Activated B cell treated with CpG ODN at 0.5 μM for 24 hours (primary cell): Measurements from ENCODE around the gene XAB2. TPM values are rescaled to one million over a fixed set of nuclear protein-coding genes. Genes with fewer than 3 reads are reported as not detected.

Experiments
- ATAC-seq: fragments of 200-7000 bp; cut with Tn5 transposase; one replicate; pipeline ENCODE4 v1.10.0; 2021; ENCODE audit warnings: low read depth, mild to moderate bottlenecking, moderate library complexity
- CTCF ChIA-PET: fragments of 350-600 bp; sonication (Branson Sonifier 250); formaldehyde crosslinking; loops from one replicate; lab custom pipeline; 2021; ENCODE audit warnings: antibody characterized with exemption; lab: Charles Lee
- POLR2A ChIA-PET: fragments of 350-600 bp; sonication (Branson Sonifier 250); formaldehyde crosslinking; loops from one replicate; lab custom pipeline; 2021; ENCODE audit warnings: antibody characterized with exemption; lab: Charles Lee
- DNase-seq: peaks from one replicate; pipeline ENCODE4 v3.0.0; 2022
- H3K27ac Mint-ChIP-seq: one replicate; pipeline ENCODE4 v1.8.0; 2020; ENCODE audit warnings: mixed read lengths
- H3K27me3 Mint-ChIP-seq: one replicate; pipeline ENCODE4 v1.8.0; 2021; ENCODE audit warnings: mixed read lengths
- H3K36me3 Mint-ChIP-seq: one replicate; pipeline ENCODE4 v1.8.0; 2021; ENCODE audit warnings: low read depth, mixed read lengths
- H3K4me1 Mint-ChIP-seq: one replicate; pipeline ENCODE4 v1.8.0; 2021; ENCODE audit warnings: mixed read lengths
- H3K4me3 Mint-ChIP-seq: one replicate; pipeline ENCODE4 v1.8.0; 2020; ENCODE audit warnings: mild to moderate bottlenecking, mixed read lengths
- H3K9me3 Mint-ChIP-seq: one replicate; pipeline ENCODE4 v1.8.0; 2020; ENCODE audit warnings: mixed read lengths
- CTCF ChIP-seq: fragments of 200-600 bp; IDR thresholded peaks from one replicate; pipeline ENCODE4 v1.8.0; 2022; ENCODE audit warnings: antibody characterized with exemption, mild to moderate bottlenecking
- intact Hi-C: fragments of 100-400 bp; cut with micrococcal nuclease; formaldehyde crosslinking; loops from one replicate; pipeline ENCODE4 v1.15.1; 2024
- total RNA-seq: library from RNA; stranded (reverse); gene quantifications from 2 replicates; pipeline ENCODE4 v1.2.3, GENCODE V29; 2022

XAB2 gene
- total RNA-seq, 1 donor from 2014 or later = 51.8 TPM

- no peaks in the 10 kb centered on the region for H3K27me3 Mint-ChIP-seq
- no peak for ATAC-seq
- no peaks in the 10 kb centered on the region for H3K9me3 Mint-ChIP-seq
- H3K36me3 Mint-ChIP-seq = peaks cover 36% of the 10 kb centered on the region
- no peak overlapping the region for H3K4me3 Mint-ChIP-seq
- no peak overlapping the region for H3K27ac Mint-ChIP-seq
- CTCF ChIA-PET = no interaction called here
- H3K4me1 Mint-ChIP-seq = peaks cover 36% of the 10 kb centered on the region
- intact Hi-C loops = no loop called here
- TF ChIP-seq CTCF = no peak
- POLR2A ChIA-PET = no interaction called here
- no peak for DNase-seq
Measured at GRCh38 chr19:7639863-7640348, 10.6 kb upstream of the XAB2 start.

GRCh38 chr19:7638802-7639465 is 9.6 kb upstream of the XAB2 start:
- Mint-ChIP-seq H3K27me3 (no peaks in the 10 kb centered on the region), H3K4me3 (no peak overlapping the region), H3K4me1 (peaks cover 36% of the 10 kb centered on the region), H3K9me3 (no peaks in the 10 kb centered on the region), H3K36me3 (peaks cover 29% of the 10 kb centered on the region), H3K27ac (no peak overlapping the region)
- CTCF ChIA-PET = interaction anchor here (2.5 kb wide), 1 partner anchor 230 kb away, joined by 7 read pairs; no protein-coding TSS in a partner anchor
- no peak for DNase-seq
- intact Hi-C loops = no loop called here
- ATAC-seq = no peak
- POLR2A ChIA-PET = interaction anchor here (0.6 to 2.7 kb wide), 4 partner anchors 10 to 262 kb away, joined by 4 to 13 read pairs (median 4); partner anchors contain the start of genes PET100 and XAB2
- no peak for TF ChIP-seq CTCF

- no peak for TF ChIP-seq CTCF
- intact Hi-C loops = loop anchor here (1.0 to 2.0 kb wide), 4 partner anchors 8 to 103 kb away; partner anchors contain the start of genes PET100, PNPLA6, TRAPPC5 and XAB2
- ATAC-seq (peak; percentile 22), DNase-seq (no peak)
- Mint-ChIP-seq H3K27ac (peak overlapping the region; percentile 90), H3K4me1 (peaks cover 36% of the 10 kb centered on the region), H3K4me3 (peak overlapping the region; percentile 86), H3K36me3 (peaks cover 26% of the 10 kb centered on the region), H3K27me3 (no peaks in the 10 kb centered on the region), H3K9me3 (no peaks in the 10 kb centered on the region)
- ChIA-PET CTCF (interaction anchor here (1.0 to 2.5 kb wide), 5 partner anchors 14 to 255 kb away, joined by 3 to 7 read pairs (median 4); partner anchors contain the start of gene TRAPPC5), POLR2A (interaction anchor here (0.5 to 2.7 kb wide), 11 partner anchors 8 to 692 kb away, joined by 3 to 13 read pairs (median 4); partner anchors contain the start of genes FCER2, PET100, SNAPC2 and TRAPPC5)
Measured at GRCh38 chr19:7637374-7638256, 8.3 kb upstream of the XAB2 start.

GRCh38 chr19:7636691-7637373 is 7.5 kb upstream of the XAB2 start, which contains the start of gene STXBP2:
STXBP2 (plus strand) TSS chr19:7637110; CDS start chr19:7637150, 40 bp downstream.
- Mint-ChIP-seq H3K4me3 (peak within 1 kb of the TSS; percentile 86), H3K36me3 (peaks cover 24% of the 10 kb centered on the region), H3K9me3 (no peaks in the 10 kb centered on the region), H3K27ac (peak within 1 kb of the TSS; percentile 90), H3K27me3 (no peaks in the 10 kb centered on the region), H3K4me1 (peaks cover 36% of the 10 kb centered on the region)
- ATAC-seq (peak; percentile 98), DNase-seq (peak; percentile 93)
- ChIA-PET POLR2A (interaction anchor here (0.6 to 2.7 kb wide), 6 partner anchors 8 to 692 kb away, joined by 3 to 13 read pairs (median 4); partner anchors contain the start of genes FCER2, PET100, SNAPC2 and TRAPPC5), CTCF (interaction anchor here (1.0 to 2.5 kb wide), 4 partner anchors 15 to 256 kb away, joined by 3 to 7 read pairs (median 4); no protein-coding TSS in a partner anchor)
- TF ChIP-seq CTCF = no peak
- intact Hi-C loops = loop anchor here (1.0 to 2.0 kb wide), 4 partner anchors 8 to 102 kb away; partner anchors contain the start of genes PET100, PNPLA6, TRAPPC5 and XAB2
